GM18870 (cell line): Measurements from ENCODE around the gene ULK2.
"Not testable (repeated sequence)": the region's sequence is repeated elsewhere in the genome, so short reads cannot be mapped to it uniquely, and the experiment has no call there.

Source experiments
- ATAC-seq: cut with Tn5 transposase; IDR thresholded peaks from one replicate; pipeline ENCODE4 v1.9.1; 2021; ENCODE audit warnings: moderate library complexity; ENCODE audit not compliant: unreplicated experiment

ULK2 gene

GRCh38 chr17:19867079-19867328, 732 bp downstream of the ULK2 start:
- ATAC-seq = no peak

- ATAC-seq = no peak
Measured at GRCh38 chr17:19865021-19865420, 2.7 kb downstream of the ULK2 start.

GRCh38 chr17:19860647-19861177, 7.0 kb downstream of the ULK2 start:
- not testable (repeated sequence) for ATAC-seq

GRCh38 chr17:19857640-19858039, 10.1 kb downstream of the ULK2 start:
- ATAC-seq = no peak

- ATAC-seq = no peak
Measured at GRCh38 chr17:19833914-19834313, 33.8 kb downstream of the ULK2 start.

GRCh38 chr17:19830061-19830460, 37.7 kb downstream of the ULK2 start:
- ATAC-seq = no peak

- no peak for ATAC-seq
Measured at GRCh38 chr17:19812407-19812806, 55.3 kb downstream of the ULK2 start.

- ATAC-seq = no peak
Measured at GRCh38 chr17:19805006-19805405, 62.7 kb downstream of the ULK2 start.

- no peak for ATAC-seq
Measured at GRCh38 chr17:19800571-19800970, 67.2 kb downstream of the ULK2 start.

- no peak for ATAC-seq
Measured at GRCh38 chr17:19799796-19800195, 67.9 kb downstream of the ULK2 start.

GRCh38 chr17:19796457-19796856, 71.3 kb downstream of the ULK2 start:
- ATAC-seq = no peak

- ATAC-seq = no peak
Measured at GRCh38 chr17:19791918-19792550, 75.7 kb downstream of the ULK2 start.

GRCh38 chr17:19787733-19788357, 79.9 kb downstream of the ULK2 start:
- no peak for ATAC-seq

- ATAC-seq = no peak
Measured at GRCh38 chr17:19785854-19786253, 81.9 kb downstream of the ULK2 start.

- no peak for ATAC-seq
Measured at GRCh38 chr17:19781488-19782458, 86.0 kb downstream of the ULK2 start.

- ATAC-seq = no peak
Measured at GRCh38 chr17:19780846-19781245, 86.9 kb downstream of the ULK2 start.

GRCh38 chr17:19773534-19773933, 94.2 kb downstream of the ULK2 start:
- no peak for ATAC-seq

- ATAC-seq = no peak
Measured at GRCh38 chr17:19771971-19772630, 95.6 kb downstream of the ULK2 start.

- ATAC-seq = no peak
Measured at GRCh38 chr17:19770985-19771735, 96.6 kb downstream of the ULK2 start.

GRCh38 chr17:19769946-19770652, 97.6 kb downstream of the ULK2 start:
- no peak for ATAC-seq
